Ectodermal cell (in vitro differentiated cells): ENCODE results near the gene TTPAL.
"Not testable (repeated sequence)": the region's sequence is repeated elsewhere in the genome, so short reads cannot be mapped to it uniquely, and the experiment has no call there.

Experiments
- H3K27ac ChIP-seq: 2 replicates; pipeline ENCODE4 v1.7.0; 2013; ENCODE audit warnings: mild to moderate bottlenecking, low read depth, low read length; ENCODE audit not compliant: insufficient read depth, poor library complexity, severe bottlenecking
- H3K27me3 ChIP-seq: 2 replicates; pipeline ENCODE4 v1.7.0; 2013; ENCODE audit warnings: mild to moderate bottlenecking, low read length; ENCODE audit not compliant: insufficient read depth, control insufficient read depth, poor library complexity, severe bottlenecking
- H3K36me3 ChIP-seq: one replicate; pipeline ENCODE4 v1.7.0; 2013; ENCODE audit warnings: low read length; ENCODE audit not compliant: control insufficient read depth, insufficient read depth
- H3K4me1 ChIP-seq: one replicate; pipeline ENCODE4 v1.7.0; 2013; ENCODE audit warnings: low read length; ENCODE audit not compliant: control insufficient read depth, insufficient read depth
- H3K4me3 ChIP-seq: 2 replicates; pipeline ENCODE4 v1.7.0; 2013; ENCODE audit warnings: low read depth, low read length, control low read depth; ENCODE audit not compliant: insufficient read depth
- H3K9me3 ChIP-seq: 2 replicates; pipeline ENCODE4 v1.7.0; 2013; ENCODE audit warnings: mild to moderate bottlenecking, low read length, moderate library complexity; ENCODE audit not compliant: control insufficient read depth
- WGBS, 2 experiments: methylation state at CpG; one replicate each; pipeline ENCODE4 v1.1.7; 2013; ENCODE audit warnings: missing lambda C conversion rate in 2 of 2; 5-methylcytosine and 5-hydroxymethylcytosine counted together

The TTPAL gene

DNA sequence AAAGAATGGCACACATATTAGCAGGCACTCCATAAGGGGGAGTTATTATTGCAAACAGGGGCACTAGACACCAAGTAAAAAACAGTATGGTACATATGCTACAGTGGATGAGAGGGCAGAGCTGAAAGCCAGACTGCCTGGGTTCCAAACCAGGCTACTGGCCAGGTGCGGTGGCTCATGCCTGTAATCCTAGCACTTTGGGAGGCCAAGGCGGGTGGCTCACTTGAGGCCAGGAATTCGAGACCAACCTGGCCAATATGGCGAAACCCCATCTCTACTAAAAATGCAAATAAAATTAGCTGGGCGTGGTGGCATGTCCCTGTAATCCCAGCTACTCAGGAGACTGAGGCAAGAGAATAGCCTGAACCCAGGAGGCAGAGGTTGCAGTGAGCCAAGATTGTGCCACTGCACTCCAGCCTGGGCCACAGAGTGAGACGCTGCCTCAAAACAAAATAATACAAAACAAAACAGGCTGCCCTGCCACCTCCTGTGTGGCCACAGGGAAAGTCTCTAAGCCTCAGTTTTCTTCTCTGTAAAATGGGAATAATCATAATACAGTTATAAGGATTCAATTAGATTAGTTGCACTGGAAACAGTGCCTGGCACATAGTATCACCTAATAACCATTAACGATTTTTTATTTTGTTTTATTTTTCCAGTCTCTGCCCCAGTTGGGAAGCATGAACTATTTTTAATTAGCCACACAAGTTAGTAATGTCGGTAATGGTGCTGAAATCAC is 7.5 kb upstream of the TTPAL start:
- 93 to 96% methylated on average over 8 of the region's 8 CpGs for WGBS, 2 experiments

GRCh38 chr20:44470327-44470726 is 5.3 kb upstream of the TTPAL start:
- no peaks in the 10 kb centered on the region for H3K36me3 ChIP-seq
- no peaks in the 10 kb centered on the region for H3K9me3 ChIP-seq
- H3K4me1 ChIP-seq: peaks cover 3% of the 10 kb centered on the region
- H3K27me3 ChIP-seq: no peaks in the 10 kb centered on the region
- WGBS, 2 experiments: 79 to 81% methylated on average over 5 of the region's 5 CpGs
- no peak overlapping the region for H3K4me3 ChIP-seq
- H3K27ac ChIP-seq: no peak overlapping the region

More for the DNA sequence above, 7.5 kb upstream of the TTPAL start:
- no peak overlapping the region for H3K4me3 ChIP-seq
- no peak overlapping the region for H3K27ac ChIP-seq
- H3K36me3 ChIP-seq: no peaks in the 10 kb centered on the region
- no peaks in the 10 kb centered on the region for H3K9me3 ChIP-seq
- H3K27me3 ChIP-seq: no peaks in the 10 kb centered on the region
- H3K4me1 ChIP-seq: no peaks in the 10 kb centered on the region

GRCh38 chr20:44471481-44471882 is 4.2 kb upstream of the TTPAL start:
- Histone ChIP-seq H3K36me3 (no peaks in the 10 kb centered on the region), H3K4me3 (no peak overlapping the region), H3K27me3 (no peaks in the 10 kb centered on the region), H3K9me3 (no peaks in the 10 kb centered on the region), H3K4me1 (peaks cover 6% of the 10 kb centered on the region), H3K27ac (no peak overlapping the region)
- 71 to 83% methylated on average over 2 of the region's 2 CpGs for WGBS, 2 experiments

DNA sequence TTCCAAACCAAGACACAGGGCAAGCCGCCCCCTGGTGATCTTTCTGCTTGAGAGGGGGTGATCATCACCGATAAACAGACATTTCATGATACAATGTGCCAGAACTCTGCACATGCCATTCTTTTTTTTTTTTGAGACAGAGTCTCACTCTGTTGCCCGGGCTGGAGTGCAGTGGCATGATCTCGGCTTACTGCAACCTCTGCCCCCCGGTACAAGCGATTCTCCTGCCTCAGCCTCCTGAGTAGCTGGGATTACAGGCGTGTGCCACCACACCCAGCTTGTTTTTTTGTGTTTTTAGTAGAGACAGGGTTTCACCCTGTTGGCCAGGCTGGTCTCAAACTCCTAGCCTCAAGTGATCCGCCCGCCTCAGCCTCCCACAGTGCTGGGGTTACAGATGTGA is 3.4 kb upstream of the TTPAL start:
- not testable (repeated sequence) for H3K4me3 ChIP-seq, H3K9me3 ChIP-seq, H3K27ac ChIP-seq, H3K4me1 ChIP-seq, H3K36me3 ChIP-seq, H3K27me3 ChIP-seq
- WGBS, 2 experiments: 86 to 87% methylated on average over 9 of the region's 9 CpGs

- H3K27me3 ChIP-seq: no peaks in the 10 kb centered on the region
- 42 to 46% methylated on average over 2 of the region's 2 CpGs for WGBS, 2 experiments
- H3K4me3 ChIP-seq: peak overlapping the region; percentile 72
- H3K27ac ChIP-seq: no peak overlapping the region
- peaks cover 6% of the 10 kb centered on the region for H3K4me1 ChIP-seq
- no peaks in the 10 kb centered on the region for H3K36me3 ChIP-seq
- H3K9me3 ChIP-seq: no peaks in the 10 kb centered on the region
Measured at GRCh38 chr20:44475372-44475693, 341 bp upstream of the TTPAL start.

- 93 to 96% methylated on average over 3 of the region's 3 CpGs for whole genome bisulfite sequencing, 2 experiments
Measured at GRCh38 chr20:44477151-44477550, 1.5 kb downstream of the TTPAL start.

DNA sequence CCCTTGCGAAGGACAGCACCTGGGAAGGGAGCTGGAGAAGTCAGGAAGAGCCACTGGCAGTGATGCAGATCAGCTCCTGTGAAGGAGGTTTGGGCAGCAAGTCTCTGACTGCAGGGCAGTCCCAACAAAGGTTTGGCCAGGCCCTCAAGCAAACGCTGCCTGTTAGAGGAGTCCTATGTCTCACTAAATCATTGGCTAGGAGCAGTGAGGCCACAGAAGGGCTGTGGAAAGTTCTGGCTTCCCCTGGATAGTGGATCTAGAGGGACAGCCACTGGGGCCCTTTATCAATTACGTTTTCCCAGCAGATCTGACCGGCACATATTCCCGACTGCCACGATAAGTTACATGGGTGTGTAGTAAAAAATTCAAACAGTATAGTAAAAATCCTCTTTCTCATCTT is 2.5 kb downstream of the TTPAL start:
- H3K27ac ChIP-seq: no peak overlapping the region
- H3K27me3 ChIP-seq: no peaks in the 10 kb centered on the region
- no peaks in the 10 kb centered on the region for H3K36me3 ChIP-seq
- no peaks in the 10 kb centered on the region for H3K9me3 ChIP-seq
- 92 to 94% methylated on average over 3 to 4 of the region's 6 CpGs for WGBS, 2 experiments
- H3K4me1 ChIP-seq: peaks cover 6% of the 10 kb centered on the region
- H3K4me3 ChIP-seq: no peak overlapping the region

More at GRCh38 chr20:44477151-44477550, 1.5 kb downstream of the TTPAL start:
- no peak overlapping the region for H3K4me3 ChIP-seq
- H3K36me3 ChIP-seq: no peaks in the 10 kb centered on the region
- no peak overlapping the region for H3K27ac ChIP-seq
- H3K9me3 ChIP-seq: no peaks in the 10 kb centered on the region
- no peaks in the 10 kb centered on the region for H3K27me3 ChIP-seq
- peaks cover 6% of the 10 kb centered on the region for H3K4me1 ChIP-seq

- WGBS, 2 experiments: 91 to 96% methylated on average over 4 to 5 of the region's 5 CpGs
- Histone ChIP-seq H3K4me3 (no peak overlapping the region), H3K36me3 (no peaks in the 10 kb centered on the region), H3K4me1 (peaks cover 6% of the 10 kb centered on the region), H3K27ac (no peak overlapping the region), H3K9me3 (no peaks in the 10 kb centered on the region), H3K27me3 (no peaks in the 10 kb centered on the region)
Measured at GRCh38 chr20:44479643-44480042, 4.0 kb downstream of the TTPAL start.

DNA sequence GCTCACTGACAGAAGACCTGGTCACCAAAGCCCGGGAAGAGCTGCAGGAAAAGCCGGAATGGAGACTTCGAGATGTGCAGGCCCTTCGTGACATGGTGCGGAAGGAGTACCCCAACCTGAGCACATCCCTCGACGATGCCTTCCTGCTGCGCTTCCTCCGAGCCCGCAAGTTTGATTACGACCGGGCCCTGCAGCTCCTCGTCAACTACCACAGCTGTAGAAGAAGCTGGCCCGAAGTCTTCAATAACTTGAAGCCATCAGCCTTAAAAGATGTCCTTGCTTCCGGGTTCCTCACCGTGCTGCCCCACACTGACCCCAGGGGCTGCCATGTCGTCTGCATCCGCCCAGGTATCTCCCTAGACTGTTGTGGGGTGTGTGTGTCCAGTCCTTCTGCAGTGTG is 4.4 kb downstream of the TTPAL start:
- H3K36me3 ChIP-seq: no peaks in the 10 kb centered on the region

GRCh38 chr20:44481719-44482416 is 6.2 kb downstream of the TTPAL start:
- H3K27me3 ChIP-seq: no peaks in the 10 kb centered on the region
- WGBS, 2 experiments: 91% methylated on average over 4 to 5 of the region's 6 CpGs
- H3K4me3 ChIP-seq: no peak overlapping the region
- no peak overlapping the region for H3K27ac ChIP-seq
- H3K4me1 ChIP-seq: no peaks in the 10 kb centered on the region
- H3K9me3 ChIP-seq: no peaks in the 10 kb centered on the region
- no peaks in the 10 kb centered on the region for H3K36me3 ChIP-seq

More for the DNA sequence above, 4.4 kb downstream of the TTPAL start:
- H3K27ac ChIP-seq: no peak overlapping the region
- H3K4me3 ChIP-seq: no peak overlapping the region
- H3K27me3 ChIP-seq: no peaks in the 10 kb centered on the region
- H3K9me3 ChIP-seq: no peaks in the 10 kb centered on the region
- WGBS, 2 experiments: 95 to 96% methylated on average over 18 of the region's 18 CpGs
- H3K4me1 ChIP-seq: peaks cover 5% of the 10 kb centered on the region
